ENCODE results near the gene TMEM86B.

DNA sequence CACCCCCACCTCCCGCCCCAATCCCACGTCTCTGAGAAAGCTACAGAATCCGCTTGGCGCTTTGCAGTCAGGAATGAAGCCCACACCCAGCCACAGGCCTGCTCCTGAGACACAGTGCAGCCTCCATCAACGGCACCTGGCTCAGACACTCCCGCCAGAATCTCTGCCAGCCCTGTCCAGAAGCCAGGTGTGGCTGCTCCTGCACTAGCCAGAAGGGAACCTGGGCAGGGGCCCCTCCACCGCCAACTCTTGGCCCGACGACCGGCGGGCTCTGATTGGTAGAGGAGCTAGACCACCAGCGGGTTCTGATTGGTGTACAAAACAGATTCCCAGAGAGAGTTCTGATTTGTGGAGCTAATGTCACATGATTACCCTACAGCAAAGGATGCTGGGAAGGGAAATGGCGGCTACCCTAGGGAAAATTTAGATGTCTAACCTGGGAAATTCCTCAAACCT is 33.1 kb upstream of the TMEM86B start:
- no peak for TF ChIP-seq EZH2 (IDR thresholded peaks at IDR 0.05; ENCODE audit: insufficient read depth, low read length)
- TF ChIP-seq, protein P1, sequence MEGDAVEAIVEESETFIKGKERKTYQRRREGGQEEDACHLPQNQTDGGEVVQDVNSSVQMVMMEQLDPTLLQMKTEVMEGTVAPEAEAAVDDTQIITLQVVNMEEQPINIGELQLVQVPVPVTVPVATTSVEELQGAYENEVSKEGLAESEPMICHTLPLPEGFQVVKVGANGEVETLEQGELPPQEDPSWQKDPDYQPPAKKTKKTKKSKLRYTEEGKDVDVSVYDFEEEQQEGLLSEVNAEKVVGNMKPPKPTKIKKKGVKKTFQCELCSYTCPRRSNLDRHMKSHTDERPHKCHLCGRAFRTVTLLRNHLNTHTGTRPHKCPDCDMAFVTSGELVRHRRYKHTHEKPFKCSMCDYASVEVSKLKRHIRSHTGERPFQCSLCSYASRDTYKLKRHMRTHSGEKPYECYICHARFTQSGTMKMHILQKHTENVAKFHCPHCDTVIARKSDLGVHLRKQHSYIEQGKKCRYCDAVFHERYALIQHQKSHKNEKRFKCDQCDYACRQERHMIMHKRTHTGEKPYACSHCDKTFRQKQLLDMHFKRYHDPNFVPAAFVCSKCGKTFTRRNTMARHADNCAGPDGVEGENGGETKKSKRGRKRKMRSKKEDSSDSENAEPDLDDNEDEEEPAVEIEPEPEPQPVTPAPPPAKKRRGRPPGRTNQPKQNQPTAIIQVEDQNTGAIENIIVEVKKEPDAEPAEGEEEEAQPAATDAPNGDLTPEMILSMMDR (IDR thresholded peaks at IDR 0.05; ENCODE audit: insufficient read depth, low read depth, low read length): no peak
